Glutamatergic neuron (in vitro differentiated cells): ENCODE measurements around the gene CCDC175. TPM values are rescaled to one million over a fixed set of nuclear protein-coding genes. Genes with fewer than 3 reads are reported as not detected.

ENCODE experiments used
- DNase-seq: peaks from one replicate; pipeline ENCODE4 v3.0.0; 2022
- H3K27ac Mint-ChIP-seq: one replicate; pipeline ENCODE4 v1.8.0; 2020; ENCODE audit warnings: mild to moderate bottlenecking, mixed read lengths, inconsistent platforms; ENCODE audit not compliant: unreplicated experiment
- H3K27me3 Mint-ChIP-seq: one replicate; pipeline ENCODE4 v1.8.0; 2020; ENCODE audit warnings: mild to moderate bottlenecking, moderate library complexity, mixed read lengths, inconsistent platforms; ENCODE audit not compliant: unreplicated experiment
- H3K36me3 Mint-ChIP-seq: one replicate; pipeline ENCODE4 v1.8.0; 2020; ENCODE audit warnings: mild to moderate bottlenecking, mixed read lengths, inconsistent platforms; ENCODE audit not compliant: unreplicated experiment
- H3K4me1 Mint-ChIP-seq: one replicate; pipeline ENCODE4 v1.8.0; 2020; ENCODE audit warnings: mild to moderate bottlenecking, low read depth, mixed read lengths, inconsistent platforms; ENCODE audit not compliant: unreplicated experiment
- H3K4me3 Mint-ChIP-seq: one replicate; pipeline ENCODE4 v1.8.0; 2020; ENCODE audit warnings: mild to moderate bottlenecking, mixed read lengths, inconsistent platforms; ENCODE audit not compliant: unreplicated experiment
- H3K9me3 Mint-ChIP-seq: one replicate; pipeline ENCODE4 v1.8.0; 2020; ENCODE audit warnings: mild to moderate bottlenecking, moderate library complexity, mixed read lengths, inconsistent platforms; ENCODE audit not compliant: unreplicated experiment
- total RNA-seq: library from RNA; stranded (reverse); fragmentation: NEBNext Ultra II Directional; extraction: Animal tissue kit (Norgen Biotek cat#: 25700); gene quantifications from one replicate; pipeline ENCODE4 v1.2.1, GENCODE V29; 2021; ENCODE audit not compliant: unreplicated experiment
- TF ChIP-seq, protein P1 (sequence below): fragments of 200-600 bp; sonication (generic); IDR thresholded peaks from one replicate; pipeline ENCODE4 v1.5.0; 2021; ENCODE audit not compliant: partially characterized antibody, unreplicated experiment

The CCDC175 gene
- total RNA-seq, 1 donor from 2014 or later, result not detected

DNA sequence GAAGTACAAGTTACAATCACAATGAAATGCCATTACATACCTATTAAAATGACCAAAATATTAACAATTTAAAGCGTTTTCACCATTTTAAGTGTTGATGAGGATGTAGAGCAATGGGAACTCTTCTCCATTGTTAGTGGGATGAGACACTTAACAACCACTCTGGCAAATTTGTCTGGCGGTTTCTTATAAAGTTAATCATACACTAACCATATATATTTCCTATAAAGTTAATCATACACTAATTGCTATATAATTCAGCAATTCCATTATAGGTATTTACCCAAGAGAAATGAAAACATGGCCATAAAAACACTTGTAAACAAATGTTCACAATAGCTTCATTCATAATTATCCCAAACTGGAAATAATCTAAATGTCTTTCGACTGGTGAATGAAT lies 56.4 kb downstream of the CCDC175 start:
- TF ChIP-seq, protein P1, sequence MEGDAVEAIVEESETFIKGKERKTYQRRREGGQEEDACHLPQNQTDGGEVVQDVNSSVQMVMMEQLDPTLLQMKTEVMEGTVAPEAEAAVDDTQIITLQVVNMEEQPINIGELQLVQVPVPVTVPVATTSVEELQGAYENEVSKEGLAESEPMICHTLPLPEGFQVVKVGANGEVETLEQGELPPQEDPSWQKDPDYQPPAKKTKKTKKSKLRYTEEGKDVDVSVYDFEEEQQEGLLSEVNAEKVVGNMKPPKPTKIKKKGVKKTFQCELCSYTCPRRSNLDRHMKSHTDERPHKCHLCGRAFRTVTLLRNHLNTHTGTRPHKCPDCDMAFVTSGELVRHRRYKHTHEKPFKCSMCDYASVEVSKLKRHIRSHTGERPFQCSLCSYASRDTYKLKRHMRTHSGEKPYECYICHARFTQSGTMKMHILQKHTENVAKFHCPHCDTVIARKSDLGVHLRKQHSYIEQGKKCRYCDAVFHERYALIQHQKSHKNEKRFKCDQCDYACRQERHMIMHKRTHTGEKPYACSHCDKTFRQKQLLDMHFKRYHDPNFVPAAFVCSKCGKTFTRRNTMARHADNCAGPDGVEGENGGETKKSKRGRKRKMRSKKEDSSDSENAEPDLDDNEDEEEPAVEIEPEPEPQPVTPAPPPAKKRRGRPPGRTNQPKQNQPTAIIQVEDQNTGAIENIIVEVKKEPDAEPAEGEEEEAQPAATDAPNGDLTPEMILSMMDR, result no peak
- no peak overlapping the region for H3K27ac Mint-ChIP-seq
- H3K4me1 Mint-ChIP-seq, result no peaks in the 10 kb centered on the region
- H3K9me3 Mint-ChIP-seq, result no peaks in the 10 kb centered on the region
- no peak for DNase-seq
- no peaks in the 10 kb centered on the region for H3K27me3 Mint-ChIP-seq
- H3K36me3 Mint-ChIP-seq, result no peaks in the 10 kb centered on the region
- no peak overlapping the region for H3K4me3 Mint-ChIP-seq

DNA sequence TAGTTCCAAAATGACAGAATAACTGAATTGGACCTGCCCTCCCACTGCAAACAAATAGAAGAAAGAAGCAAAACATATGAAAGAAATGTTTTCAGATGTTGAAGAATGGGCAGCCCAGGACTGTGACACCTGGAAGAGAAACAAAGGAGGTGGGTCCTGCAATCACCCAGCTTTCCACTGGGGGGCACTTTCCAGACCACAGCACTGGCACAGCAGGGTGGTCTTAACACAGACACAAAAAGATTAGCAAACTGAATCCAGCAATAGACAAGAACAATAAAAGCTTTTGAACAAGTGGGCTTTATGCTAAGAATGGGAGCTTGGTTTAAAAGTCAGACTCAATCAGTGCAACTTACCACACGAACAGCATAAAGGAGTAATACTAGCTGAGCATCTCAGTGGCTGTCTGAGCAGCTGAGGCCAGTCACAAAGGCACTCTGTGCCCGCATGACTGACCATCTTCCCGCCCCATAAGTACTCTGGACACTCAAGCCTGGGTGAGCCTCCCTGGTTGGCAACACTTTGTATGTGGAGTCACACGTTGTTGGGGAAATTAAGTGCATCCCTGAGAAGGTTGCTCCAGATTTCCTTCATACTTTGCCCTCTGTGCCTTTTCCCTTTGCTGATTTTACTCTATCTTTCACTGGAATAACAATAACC lies 64.6 kb downstream of the CCDC175 start:
- Mint-ChIP-seq H3K36me3 (peaks cover 12% of the 10 kb centered on the region), H3K4me3 (no peak overlapping the region), H3K27me3 (no peaks in the 10 kb centered on the region), H3K27ac (no peak overlapping the region), H3K9me3 (peaks cover 3% of the 10 kb centered on the region), H3K4me1 (no peaks in the 10 kb centered on the region)
- TF ChIP-seq, protein P1, result peak; percentile 80
- DNase-seq, result peak; percentile 64

DNA sequence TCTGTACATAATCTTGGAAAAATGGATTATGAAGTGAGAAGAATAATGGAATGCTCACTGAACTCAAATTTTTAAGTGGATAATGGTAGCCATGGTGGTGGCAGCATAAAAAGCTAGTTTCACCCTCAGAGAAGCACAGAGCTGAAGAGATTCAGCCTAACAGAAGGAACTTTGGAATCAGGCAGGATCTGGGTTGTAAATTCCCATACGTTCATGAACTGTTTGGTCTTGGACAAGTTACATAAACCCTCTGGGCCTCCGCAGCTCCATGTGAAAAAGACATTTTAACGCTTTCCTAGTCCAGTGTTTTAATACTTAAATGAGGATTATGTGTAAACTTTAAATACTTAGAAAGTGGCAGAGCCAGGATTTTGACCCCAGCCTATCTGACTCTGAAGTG lies 65.6 kb downstream of the CCDC175 start:
- H3K4me3 Mint-ChIP-seq, result no peak overlapping the region
- H3K36me3 Mint-ChIP-seq, result peaks cover 12% of the 10 kb centered on the region
- peaks cover 3% of the 10 kb centered on the region for H3K9me3 Mint-ChIP-seq
- H3K4me1 Mint-ChIP-seq, result no peaks in the 10 kb centered on the region
- DNase-seq, result no peak
- TF ChIP-seq, protein P1, result no peak
- no peaks in the 10 kb centered on the region for H3K27me3 Mint-ChIP-seq
- H3K27ac Mint-ChIP-seq, result no peak overlapping the region

DNA sequence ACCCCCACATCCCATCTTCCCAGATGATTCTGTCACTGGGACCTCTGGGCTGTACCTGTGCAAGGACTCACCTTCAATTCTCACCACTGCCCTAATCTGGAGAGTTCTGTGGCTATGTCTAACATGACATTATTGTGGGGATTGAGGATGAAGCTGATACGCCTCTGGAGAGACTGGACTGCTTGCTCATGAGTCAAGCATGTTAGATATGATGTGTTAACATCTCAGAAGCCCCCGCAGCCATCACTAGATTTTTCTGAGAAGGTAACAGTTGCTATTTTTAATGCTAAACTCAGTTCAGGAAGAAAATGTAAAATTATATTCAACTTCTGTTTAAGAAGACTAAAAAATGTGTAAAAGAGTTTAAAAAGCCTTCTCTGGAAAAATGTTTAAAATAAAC lies 66.6 kb downstream of the CCDC175 start:
- H3K36me3 Mint-ChIP-seq, result peaks cover 12% of the 10 kb centered on the region
- no peak overlapping the region for H3K4me3 Mint-ChIP-seq
- H3K27me3 Mint-ChIP-seq, result no peaks in the 10 kb centered on the region
- TF ChIP-seq, protein P1, result no peak
- peaks cover 3% of the 10 kb centered on the region for H3K9me3 Mint-ChIP-seq
- no peaks in the 10 kb centered on the region for H3K4me1 Mint-ChIP-seq
- no peak for DNase-seq
- H3K27ac Mint-ChIP-seq, result no peak overlapping the region

DNA sequence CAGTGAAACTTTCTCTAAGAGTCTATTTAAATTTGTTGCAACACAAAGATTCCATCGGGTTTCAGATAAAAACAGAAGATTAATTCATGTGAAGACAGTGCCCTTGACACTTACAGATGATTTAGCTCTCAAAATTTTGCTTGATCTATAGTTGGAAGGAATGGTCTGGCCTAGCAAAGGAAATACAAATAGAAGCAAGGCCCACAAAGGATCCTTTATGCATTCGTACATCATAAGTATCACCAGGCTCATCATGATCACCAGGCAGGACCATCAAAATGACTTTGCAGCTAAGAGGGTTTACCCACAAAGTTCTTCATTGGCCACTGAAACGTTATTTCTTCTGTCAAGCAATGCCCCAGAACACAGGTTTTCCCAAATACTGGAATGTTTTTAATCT lies 67.5 kb downstream of the CCDC175 start:
- Mint-ChIP-seq H3K4me1 (no peaks in the 10 kb centered on the region), H3K9me3 (peaks cover 3% of the 10 kb centered on the region), H3K4me3 (no peak overlapping the region), H3K36me3 (peaks cover 5% of the 10 kb centered on the region), H3K27ac (no peak overlapping the region), H3K27me3 (no peaks in the 10 kb centered on the region)
- TF ChIP-seq, protein P1, result no peak
- no peak for DNase-seq
